CD4-positive, alpha-beta T cell (primary cell): ENCODE measurements around the gene HECW1. TPM values are rescaled to one million over a fixed set of nuclear protein-coding genes. Genes with fewer than 3 reads are reported as not detected.

Experiments used
- ATAC-seq: fragments of 200-7000 bp; cut with Tn5 transposase; one replicate; pipeline ENCODE4 v1.10.0; 2022; ENCODE audit warnings: mild to moderate bottlenecking; ENCODE audit not compliant: poor library complexity
- CTCF ChIA-PET: fragments of 350-600 bp; sonication (Branson Sonifier 250); formaldehyde crosslinking; loops from one replicate; lab custom pipeline; 2021; ENCODE audit warnings: antibody characterized with exemption, inconsistent platforms; lab: Charles Lee
- POLR2A ChIA-PET: fragments of 350-600 bp; sonication (Branson Sonifier 250); formaldehyde crosslinking; loops from one replicate; lab custom pipeline; 2021; ENCODE audit warnings: antibody characterized with exemption, inconsistent platforms; lab: Charles Lee
- DNase-seq, 14 experiments: peaks; one replicate each; pipeline ENCODE4 v3.0.0-alpha.2; 2013 to 2020; ENCODE audit warnings: mixed read lengths in 2 of 14
- H3K27ac ChIP-seq, 2 donors: one replicate each; pipeline versions ENCODE4 v1.5.1 to v1.7.0; 2013; ENCODE audit warnings: low read length in 2 of 2, low read depth in 1 of 2, mild to moderate bottlenecking in 1 of 2
- H3K27me3 ChIP-seq, 2 experiments: 1 replicate in 1 of 2; 2 replicates in 1 of 2; pipeline versions ENCODE4 v1.6.1 to v1.7.0; 2013; ENCODE audit warnings: low read length in 2 of 2, control low read depth in 1 of 2, mild to moderate bottlenecking in 1 of 2, moderate library complexity in 1 of 2; ENCODE audit not compliant: insufficient read depth in 2 of 2, control insufficient read depth in 1 of 2
- H3K36me3 ChIP-seq: one replicate; pipeline ENCODE4 v1.6.1; 2013; ENCODE audit warnings: low read length, control low read depth; ENCODE audit not compliant: insufficient read depth
- H3K4me1 ChIP-seq: one replicate; pipeline ENCODE4 v1.6.1; 2013; ENCODE audit warnings: low read length, control low read depth; ENCODE audit not compliant: insufficient read depth
- H3K4me3 ChIP-seq: one replicate; pipeline ENCODE4 v1.5.1; 2013; ENCODE audit warnings: mild to moderate bottlenecking, low read length, moderate library complexity
- H3K9me3 ChIP-seq, 2 experiments: 1 replicate in 1 of 2; 2 replicates in 1 of 2; pipeline versions ENCODE4 v1.6.1 to v1.7.0; 2013; ENCODE audit warnings: low read length in 2 of 2, mild to moderate bottlenecking in 2 of 2, control low read depth in 1 of 2, moderate library complexity in 1 of 2; ENCODE audit not compliant: control insufficient read depth in 1 of 2, insufficient read depth in 1 of 2
- H3K27ac Mint-ChIP-seq: one replicate; pipeline ENCODE4 v1.8.0; 2020; ENCODE audit warnings: mixed read lengths
- H3K27me3 Mint-ChIP-seq: one replicate; pipeline ENCODE4 v1.8.0; 2021; ENCODE audit warnings: mixed read lengths
- H3K36me3 Mint-ChIP-seq: one replicate; pipeline ENCODE4 v1.8.0; 2021; ENCODE audit warnings: low read depth, mixed read lengths
- H3K4me1 Mint-ChIP-seq: one replicate; pipeline ENCODE4 v1.8.0; 2021; ENCODE audit warnings: low read depth, mixed read lengths
- H3K4me3 Mint-ChIP-seq: one replicate; pipeline ENCODE4 v1.8.0; 2020; ENCODE audit warnings: mild to moderate bottlenecking, mixed read lengths
- H3K9me3 Mint-ChIP-seq: one replicate; pipeline ENCODE4 v1.8.0; 2020; ENCODE audit warnings: mixed read lengths
- intact Hi-C, 2 experiments: fragments of 100-400 bp; cut with DNase I in 1 of 2; cut with micrococcal nuclease in 1 of 2; formaldehyde crosslinking; loops; one replicate each; pipeline versions ENCODE4 v1.15.1 to v1.9.0; 2023 to 2025; cut with DNase I, micrococcal nuclease
- total RNA-seq, 174 experiments: library from RNA in 2 of 174; stranded (reverse) in 2 of 174; gene quantifications; one replicate each; pipeline ENCODE4 v1.2.3 and lab custom pipeline; 2021 to 2026
- TF ChIP-seq, protein P1 (sequence below): fragments of 200-600 bp; IDR thresholded peaks from one replicate; pipeline ENCODE4 v1.8.0; 2022; ENCODE audit warnings: antibody characterized with exemption, mild to moderate bottlenecking

Gene HECW1
- total RNA-seq, 2 experiments from 2014 or later: not detected

- Histone ChIP-seq H3K4me1 (no peaks in the 10 kb centered on the region), H3K4me3 (no peak overlapping the region), H3K27ac (no peak overlapping the region), H3K27me3 (peaks cover 3 to 7% of the 10 kb centered on the region in 2 experiments), H3K36me3 (no peaks in the 10 kb centered on the region), H3K9me3 (peaks cover 0 to 9% of the 10 kb centered on the region in 2 experiments)
- peaks cover 37% of the 10 kb centered on the region for H3K27me3 Mint-ChIP-seq
- intact Hi-C loops: no loop called here
- ChIA-PET POLR2A (no interaction called here), CTCF (no interaction called here)
- no peak overlapping the region for H3K27ac Mint-ChIP-seq
- TF ChIP-seq, protein P1, sequence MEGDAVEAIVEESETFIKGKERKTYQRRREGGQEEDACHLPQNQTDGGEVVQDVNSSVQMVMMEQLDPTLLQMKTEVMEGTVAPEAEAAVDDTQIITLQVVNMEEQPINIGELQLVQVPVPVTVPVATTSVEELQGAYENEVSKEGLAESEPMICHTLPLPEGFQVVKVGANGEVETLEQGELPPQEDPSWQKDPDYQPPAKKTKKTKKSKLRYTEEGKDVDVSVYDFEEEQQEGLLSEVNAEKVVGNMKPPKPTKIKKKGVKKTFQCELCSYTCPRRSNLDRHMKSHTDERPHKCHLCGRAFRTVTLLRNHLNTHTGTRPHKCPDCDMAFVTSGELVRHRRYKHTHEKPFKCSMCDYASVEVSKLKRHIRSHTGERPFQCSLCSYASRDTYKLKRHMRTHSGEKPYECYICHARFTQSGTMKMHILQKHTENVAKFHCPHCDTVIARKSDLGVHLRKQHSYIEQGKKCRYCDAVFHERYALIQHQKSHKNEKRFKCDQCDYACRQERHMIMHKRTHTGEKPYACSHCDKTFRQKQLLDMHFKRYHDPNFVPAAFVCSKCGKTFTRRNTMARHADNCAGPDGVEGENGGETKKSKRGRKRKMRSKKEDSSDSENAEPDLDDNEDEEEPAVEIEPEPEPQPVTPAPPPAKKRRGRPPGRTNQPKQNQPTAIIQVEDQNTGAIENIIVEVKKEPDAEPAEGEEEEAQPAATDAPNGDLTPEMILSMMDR: no peak
- no peaks in the 10 kb centered on the region for H3K4me1 Mint-ChIP-seq
- H3K4me3 Mint-ChIP-seq: no peak overlapping the region
- H3K9me3 Mint-ChIP-seq: no peaks in the 10 kb centered on the region
- DNase-seq: no peak
- no peaks in the 10 kb centered on the region for H3K36me3 Mint-ChIP-seq
- no peak for ATAC-seq
Observed at GRCh38 chr7:43201912-43202311, 89.5 kb downstream of the HECW1 start.

GRCh38 chr7:43204081-43204480 lies 91.6 kb downstream of the HECW1 start:
- CTCF ChIA-PET: no interaction called here
- no peaks in the 10 kb centered on the region for H3K9me3 ChIP-seq

GRCh38 chr7:43205171-43205795 lies 92.8 kb downstream of the HECW1 start:
- Histone ChIP-seq H3K9me3 (no peaks in the 10 kb centered on the region), H3K4me3 (no peak overlapping the region), H3K27ac (no peak overlapping the region), H3K27me3 (no peaks in the 10 kb centered on the region), H3K36me3 (no peaks in the 10 kb centered on the region), H3K4me1 (no peaks in the 10 kb centered on the region)
- H3K4me3 Mint-ChIP-seq: no peak overlapping the region
- no peaks in the 10 kb centered on the region for H3K9me3 Mint-ChIP-seq
- H3K27me3 Mint-ChIP-seq: peaks cover 36% of the 10 kb centered on the region
- ChIA-PET CTCF (no interaction called here), POLR2A (no interaction called here)
- TF ChIP-seq, protein P1: no peak
- no peaks in the 10 kb centered on the region for H3K4me1 Mint-ChIP-seq
- H3K36me3 Mint-ChIP-seq: no peaks in the 10 kb centered on the region
- ATAC-seq: no peak
- DNase-seq: no peak
- H3K27ac Mint-ChIP-seq: no peak overlapping the region
- intact Hi-C loops: no loop called here

More at GRCh38 chr7:43204081-43204480, 91.6 kb downstream of the HECW1 start:
- Mint-ChIP-seq H3K27ac (no peak overlapping the region), H3K4me1 (no peaks in the 10 kb centered on the region), H3K9me3 (no peaks in the 10 kb centered on the region), H3K27me3 (peaks cover 37% of the 10 kb centered on the region), H3K4me3 (no peak overlapping the region), H3K36me3 (no peaks in the 10 kb centered on the region)
- POLR2A ChIA-PET: no interaction called here
- Histone ChIP-seq H3K4me1 (no peaks in the 10 kb centered on the region), H3K27ac (no peak overlapping the region), H3K4me3 (no peak overlapping the region), H3K27me3 (no peaks in the 10 kb centered on the region), H3K36me3 (no peaks in the 10 kb centered on the region)
- intact Hi-C loops: no loop called here
- TF ChIP-seq, protein P1: no peak
- DNase-seq (no peak), ATAC-seq (no peak)
